Gastrocnemius medialis (tissue), 4 donors: ENCODE measurements around the gene KIF18A. TPM values are rescaled to one million over a fixed set of nuclear protein-coding genes. Genes with fewer than 3 reads are reported as not detected.

ENCODE experiments used
- ATAC-seq, 2 donors: fragments of 150-250 bp; one replicate each; pipeline ENCODE4 v1.9.1; 2016
- DNase-seq, 2 donors: peaks; one replicate each; pipeline ENCODE4 v3.0.0-alpha.2; 2019
- H3K27ac ChIP-seq, 4 donors: fragments of 200-600 bp; sonication (generic); 1 replicate in 1 of 4; 2 replicates in 3 of 4; pipeline ENCODE4 v1.5.1; 2016 to 2018; ENCODE audit warnings: mild to moderate bottlenecking in 2 of 4, moderate library complexity in 1 of 4
- H3K27me3 ChIP-seq, 3 donors: fragments of 200-600 bp; sonication (generic) in 2 of 3; 1 replicate in 1 of 3; 2 replicates in 2 of 3; pipeline versions ENCODE4 v1.5.1 to v1.6.0; 2016 to 2019; ENCODE audit warnings: mild to moderate bottlenecking in 1 of 3, moderate library complexity in 1 of 3
- H3K36me3 ChIP-seq, 2 donors: fragments of 200-600 bp; sonication (generic) in 1 of 2; one replicate each; pipeline ENCODE4 v1.5.1; 2017 to 2018
- H3K4me1 ChIP-seq, 2 donors: fragments of 200-600 bp; sonication (generic) in 1 of 2; one replicate each; pipeline ENCODE4 v1.5.1; 2016 to 2017; ENCODE audit warnings: mild to moderate bottlenecking in 2 of 2
- H3K4me3 ChIP-seq, 4 donors: fragments of 200-600 bp; sonication (generic) in 3 of 4; 1 replicate in 1 of 4; 2 replicates in 3 of 4; pipeline ENCODE4 v1.5.1; 2016 to 2019; ENCODE audit warnings: mild to moderate bottlenecking in 2 of 4
- H3K9me3 ChIP-seq, 3 donors: fragments of 200-600 bp; sonication (generic) in 2 of 3; 1 replicate in 1 of 3; 2 replicates in 2 of 3; pipeline ENCODE4 v1.5.1; 2016 to 2019
- CTCF ChIP-seq, 5 experiments: fragments of 450-650 bp in 3 of 5; fragments of 200-600 bp in 2 of 5; sonication (generic) in 2 of 5; IDR thresholded peaks in 4 of 5; conservative IDR thresholded peaks in 1 of 5; 1 replicate in 4 of 5; 2 replicates in 1 of 5; pipeline ENCODE4 v1.5.1; 2016 to 2019; ENCODE audit warnings: antibody characterized with exemption in 5 of 5, mild to moderate bottlenecking in 3 of 5, moderate library complexity in 3 of 5
- POLR2A ChIP-seq, 2 donors: fragments of 450-650 bp; IDR thresholded peaks; one replicate each; pipeline ENCODE4 v1.6.1; 2017; ENCODE audit warnings: antibody characterized with exemption in 2 of 2, mild to moderate bottlenecking in 2 of 2, moderate library complexity in 2 of 2
- in situ Hi-C, 4 donors: fragments of 200-750 bp; cut with MboI; loops; one replicate each; pipeline versions ENCODE4 v1.15.0 to v1.8.0; 2017; ENCODE audit warnings: low sequenced_read_pairs in 4 of 4
- intact Hi-C: fragments of 100-400 bp; cut with DNase I; formaldehyde crosslinking; loops from one replicate; pipeline ENCODE4 v1.15.1; 2023; ENCODE audit warnings: low total_unique reads
- total RNA-seq, 4 donors: library from RNA; depleted of rRNA; stranded (reverse); fragments of >200 nt; gene quantifications; one replicate each; pipeline versions ENCODE4 v1.1.0 to v1.2.3, GENCODE V29; 2016

The KIF18A gene
- total RNA-seq, 4 donors from 2014 or later = 0.10 to 0.41 (median 0.10) TPM

- TF ChIP-seq CTCF (IDR thresholded peaks at IDR 0.05 in 4 of 5, conservative IDR thresholded peaks at IDR 0.05 in 1 of 5) = no peak
- TF ChIP-seq POLR2A (IDR thresholded peaks at IDR 0.05) = no peak
- Histone ChIP-seq H3K4me1 (no peaks in the 10 kb centered on the region), H3K9me3 (no peaks in the 10 kb centered on the region), H3K36me3 (no peaks in the 10 kb centered on the region), H3K27ac (no peak overlapping the region), H3K4me3 (no peak overlapping the region), H3K27me3 (no peaks in the 10 kb centered on the region)
- in situ Hi-C loops (no loop called here), intact Hi-C loops (no loop called here)
- ATAC-seq (no peak), DNase-seq (no peak)
Measured at GRCh38 chr11:28086569-28086968, 21.4 kb downstream of the KIF18A start.

GRCh38 chr11:28083118-28083517, 24.8 kb downstream of the KIF18A start:
- H3K27me3 ChIP-seq = no peaks in the 10 kb centered on the region
- no peaks in the 10 kb centered on the region for H3K9me3 ChIP-seq
- no peak for ATAC-seq
- no peak overlapping the region for H3K27ac ChIP-seq
- DNase-seq = no peak
- TF ChIP-seq CTCF (IDR thresholded peaks at IDR 0.05 in 4 of 5, conservative IDR thresholded peaks at IDR 0.05 in 1 of 5) = no peak
- TF ChIP-seq POLR2A (IDR thresholded peaks at IDR 0.05) = no peak
- in situ Hi-C loops (no loop called here), intact Hi-C loops (no loop called here)
- no peaks in the 10 kb centered on the region for H3K4me1 ChIP-seq
- no peak overlapping the region for H3K4me3 ChIP-seq
- no peaks in the 10 kb centered on the region for H3K36me3 ChIP-seq

- in situ Hi-C loops = no loop called here
- no peak for TF ChIP-seq POLR2A (IDR thresholded peaks at IDR 0.05)
- TF ChIP-seq CTCF (IDR thresholded peaks at IDR 0.05 in 4 of 5, conservative IDR thresholded peaks at IDR 0.05 in 1 of 5) = no peak
- H3K4me3 ChIP-seq = no peak overlapping the region
- intact Hi-C loops = no loop called here
- DNase-seq = no peak
- H3K9me3 ChIP-seq = no peaks in the 10 kb centered on the region
- no peak for ATAC-seq
- no peak overlapping the region for H3K27ac ChIP-seq
- H3K36me3 ChIP-seq = no peaks in the 10 kb centered on the region
- no peaks in the 10 kb centered on the region for H3K4me1 ChIP-seq
- H3K27me3 ChIP-seq = no peaks in the 10 kb centered on the region
Measured at GRCh38 chr11:28077521-28077920, 30.4 kb downstream of the KIF18A start.

GRCh38 chr11:28072321-28072720, 35.6 kb downstream of the KIF18A start:
- in situ Hi-C loops = no loop called here
- ATAC-seq (no peak), DNase-seq (no peak)
- Histone ChIP-seq H3K36me3 (no peaks in the 10 kb centered on the region), H3K27me3 (no peaks in the 10 kb centered on the region), H3K4me3 (no peak overlapping the region), H3K4me1 (no peaks in the 10 kb centered on the region), H3K27ac (no peak overlapping the region), H3K9me3 (no peaks in the 10 kb centered on the region)
- TF ChIP-seq CTCF (IDR thresholded peaks at IDR 0.05 in 4 of 5, conservative IDR thresholded peaks at IDR 0.05 in 1 of 5) (no peak), POLR2A (IDR thresholded peaks at IDR 0.05) (no peak)
- intact Hi-C loops = no loop called here

GRCh38 chr11:28071305-28071704, 36.7 kb downstream of the KIF18A start:
- Histone ChIP-seq H3K36me3 (no peaks in the 10 kb centered on the region), H3K4me1 (no peaks in the 10 kb centered on the region), H3K9me3 (no peaks in the 10 kb centered on the region), H3K4me3 (no peak overlapping the region), H3K27ac (no peak overlapping the region), H3K27me3 (no peaks in the 10 kb centered on the region)
- intact Hi-C loops = no loop called here
- DNase-seq (no peak), ATAC-seq (no peak)
- in situ Hi-C loops = no loop called here
- TF ChIP-seq POLR2A (IDR thresholded peaks at IDR 0.05) (no peak), CTCF (IDR thresholded peaks at IDR 0.05 in 4 of 5, conservative IDR thresholded peaks at IDR 0.05 in 1 of 5) (no peak)
